K562 treated with DMSO at 1 percent for 48 hours (cell line): Measurements from ENCODE around the gene DHX35. TPM values are rescaled to one million over a fixed set of nuclear protein-coding genes. Genes with fewer than 3 reads are reported as not detected.

Experiments
- total RNA-seq: library from RNA; unstranded; fragments of 300-600 nt; gene quantifications from 2 replicates; pipeline ENCODE4 v1.2.3, GENCODE V29; 2022; ENCODE audit warnings: low replicate concordance; ENCODE audit errors: extremely low read depth

The DHX35 gene, protein sequence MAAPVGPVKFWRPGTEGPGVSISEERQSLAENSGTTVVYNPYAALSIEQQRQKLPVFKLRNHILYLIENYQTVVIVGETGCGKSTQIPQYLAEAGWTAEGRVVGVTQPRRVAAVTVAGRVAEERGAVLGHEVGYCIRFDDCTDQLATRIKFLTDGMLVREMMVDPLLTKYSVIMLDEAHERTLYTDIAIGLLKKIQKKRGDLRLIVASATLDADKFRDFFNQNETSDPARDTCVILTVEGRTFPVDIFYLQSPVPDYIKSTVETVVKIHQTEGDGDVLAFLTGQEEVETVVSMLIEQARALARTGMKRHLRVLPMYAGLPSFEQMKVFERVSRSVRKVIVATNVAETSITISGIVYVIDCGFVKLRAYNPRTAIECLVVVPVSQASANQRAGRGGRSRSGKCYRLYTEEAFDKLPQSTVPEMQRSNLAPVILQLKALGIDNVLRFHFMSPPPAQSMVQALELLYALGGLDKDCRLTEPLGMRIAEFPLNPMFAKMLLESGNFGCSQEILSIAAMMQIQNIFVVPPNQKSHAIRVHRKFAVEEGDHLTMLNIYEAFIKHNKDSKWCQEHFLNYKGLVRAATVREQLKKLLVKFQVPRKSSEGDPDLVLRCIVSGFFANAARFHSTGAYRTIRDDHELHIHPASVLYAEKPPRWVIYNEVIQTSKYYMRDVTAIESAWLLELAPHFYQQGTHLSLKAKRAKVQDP
- not detected in 2 replicates for total RNA-seq

DNA sequence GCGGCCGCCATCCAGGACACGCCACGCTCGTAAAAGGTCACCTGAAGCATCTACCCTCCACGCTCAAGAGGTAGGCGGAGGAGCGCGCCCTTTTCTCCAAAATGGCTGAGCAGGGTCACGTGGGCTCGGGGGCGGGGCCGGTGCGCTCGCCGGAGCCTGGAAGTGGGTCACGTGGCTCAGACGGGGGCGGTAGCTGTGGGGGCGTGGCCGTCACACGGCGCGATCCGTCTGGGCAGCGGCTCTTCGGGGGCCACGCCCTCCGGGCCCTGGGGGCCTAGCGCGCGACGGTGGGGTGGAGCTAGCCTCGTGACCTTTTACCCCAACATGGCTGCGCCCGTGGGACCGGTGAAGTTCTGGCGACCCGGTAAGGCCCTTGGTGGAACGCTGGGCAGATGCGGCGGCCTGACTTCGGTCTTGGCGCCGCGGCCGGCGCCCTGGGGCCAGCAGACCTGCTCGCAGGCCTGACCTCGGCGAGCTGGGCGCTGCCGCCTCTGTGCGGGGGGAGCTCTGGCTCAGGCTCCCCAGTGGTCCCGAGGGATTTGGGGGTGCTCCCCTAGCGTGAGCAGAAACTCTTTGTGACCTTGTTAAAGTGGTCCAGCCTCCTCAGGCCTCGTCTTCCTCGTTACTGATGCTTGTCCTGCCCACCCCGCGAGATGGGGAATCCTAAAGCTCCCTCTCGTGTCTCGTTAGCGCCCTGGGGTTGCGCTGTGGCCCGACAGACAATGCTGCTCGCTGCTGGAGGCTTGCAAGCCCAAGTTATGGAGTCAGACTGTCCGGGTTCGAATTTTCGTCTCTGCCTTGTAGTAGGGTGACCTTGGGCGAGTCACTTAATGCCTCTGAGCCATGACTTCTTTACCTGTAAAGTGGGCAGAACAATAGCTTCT lies at the start of gene DHX35:
Gene DHX35 (plus strand): TSS at position 301 of the 884 bp plus-strand sequence. CDS start 24 bp downstream, at position 325.

DNA sequence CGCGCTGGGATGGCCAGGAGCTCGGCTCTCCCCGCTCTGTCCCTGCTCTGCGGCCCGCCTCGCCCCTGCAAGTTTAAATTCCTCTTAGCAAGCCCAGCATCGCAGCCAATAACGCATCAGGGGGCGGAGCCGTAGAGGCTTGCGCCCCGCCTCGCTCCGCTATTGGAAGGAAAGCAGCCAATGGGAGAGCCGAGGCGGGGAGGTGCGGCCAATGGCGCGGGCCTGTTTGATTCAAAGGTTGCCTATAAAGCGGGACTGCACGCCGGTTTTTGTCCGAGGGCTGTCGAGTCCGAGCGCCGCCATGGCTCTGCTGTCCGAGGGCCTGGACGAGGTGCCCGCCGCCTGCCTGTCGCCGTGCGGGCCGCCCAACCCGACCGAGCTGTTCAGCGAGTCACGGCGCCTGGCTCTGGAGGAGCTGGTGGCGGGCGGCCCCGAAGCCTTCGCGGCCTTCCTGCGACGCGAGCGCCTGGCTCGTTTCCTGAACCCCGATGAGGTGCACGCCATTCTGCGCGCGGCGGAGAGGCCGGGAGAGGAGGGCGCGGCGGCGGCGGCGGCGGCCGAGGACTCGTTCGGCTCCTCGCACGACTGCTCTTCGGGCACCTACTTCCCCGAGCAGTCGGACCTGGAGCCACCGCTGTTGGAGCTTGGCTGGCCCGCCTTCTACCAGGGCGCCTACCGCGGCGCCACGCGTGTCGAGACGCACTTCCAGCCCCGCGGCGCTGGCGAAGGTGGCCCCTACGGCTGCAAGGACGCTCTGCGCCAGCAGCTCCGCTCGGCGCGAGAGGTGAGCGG lies 35.8 kb upstream of the DHX35 start, which contains the start of gene FAM83D:
Gene FAM83D (plus strand): TSS at position 276 of the 792 bp plus-strand sequence. CDS start 26 bp downstream, at position 302.

Other genes with a start within 250 kb of the DHX35 start
- not detected in 2 replicates for gene SLC32A1, start 237.9 kb upstream of the DHX35 start, total RNA-seq
- gene ACTR5, start 213.9 kb upstream of the DHX35 start, total RNA-seq: not detected in 2 replicates
- not detected in 2 replicates for gene PPP1R16B, start 156.6 kb upstream of the DHX35 start, total RNA-seq
- gene FAM83D, start 35.9 kb upstream of the DHX35 start, total RNA-seq: not detected in 2 replicates